ENCODE data around the gene FRMD4A.
"Not testable (repeated sequence)": the region's sequence is repeated elsewhere in the genome, so short reads cannot be mapped to it uniquely, and the experiment has no call there.

Gene FRMD4A

DNA sequence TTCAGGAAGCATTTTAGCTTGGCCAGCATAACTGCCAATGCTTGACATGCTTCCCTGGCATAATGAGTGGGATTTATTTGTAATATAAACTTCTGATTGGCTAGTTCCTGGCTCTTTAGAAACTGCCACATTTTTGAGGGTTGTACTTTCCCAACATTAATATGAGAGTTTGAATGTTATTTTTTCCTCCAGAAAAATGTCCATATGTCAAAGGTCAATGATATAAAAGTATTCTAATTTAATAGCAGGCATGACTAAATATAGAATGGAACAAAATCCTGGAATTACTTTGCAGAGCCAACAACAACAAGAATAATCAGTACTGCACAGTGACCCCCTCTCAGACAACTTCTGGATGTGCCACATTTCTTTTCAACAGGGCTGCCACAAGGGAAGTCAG, 391.3 kb downstream of the FRMD4A start:
- DNase-seq (ENCODE audit: insufficient read length) (no peak), FAIRE-seq (no peak)
- TF ChIP-seq POLR2A (IDR thresholded peaks at IDR 0.05; ENCODE audit: low read depth, low read length) (no peak), TAF1 (IDR thresholded peaks at IDR 0.05; ENCODE audit: borderline replicate concordance, low read depth, low read length) (no peak), POLR2AphosphoS5 (IDR thresholded peaks at IDR 0.05; ENCODE audit: low read depth, low read length) (no peak)

DNA sequence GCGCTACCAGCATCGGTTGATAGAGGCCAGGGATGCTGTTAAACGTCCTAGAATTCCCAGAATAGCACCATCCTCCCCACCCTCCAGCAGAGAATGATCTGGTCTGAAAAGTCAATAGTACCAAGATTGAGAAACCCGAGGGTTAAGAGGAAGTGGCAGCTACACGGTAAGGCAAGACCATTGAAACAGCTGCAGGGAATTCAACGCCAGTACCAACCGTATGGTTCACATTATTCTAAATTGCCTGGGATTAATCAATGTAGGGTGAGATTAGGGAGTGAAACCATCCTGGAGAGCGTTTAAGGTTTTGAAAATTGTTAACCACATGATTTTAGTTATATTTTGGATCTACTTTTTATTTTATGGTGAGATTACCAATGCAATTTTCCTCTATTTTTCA, 391.8 kb downstream of the FRMD4A start:
- FAIRE-seq: no peak
- DNase-seq (ENCODE audit: insufficient read length): no peak
- TF ChIP-seq POLR2AphosphoS5 (IDR thresholded peaks at IDR 0.05; ENCODE audit: low read depth, low read length): no peak
- TF ChIP-seq POLR2A (IDR thresholded peaks at IDR 0.05; ENCODE audit: low read depth, low read length): no peak
- no peak for TF ChIP-seq TAF1 (IDR thresholded peaks at IDR 0.05; ENCODE audit: borderline replicate concordance, low read depth, low read length)

DNA sequence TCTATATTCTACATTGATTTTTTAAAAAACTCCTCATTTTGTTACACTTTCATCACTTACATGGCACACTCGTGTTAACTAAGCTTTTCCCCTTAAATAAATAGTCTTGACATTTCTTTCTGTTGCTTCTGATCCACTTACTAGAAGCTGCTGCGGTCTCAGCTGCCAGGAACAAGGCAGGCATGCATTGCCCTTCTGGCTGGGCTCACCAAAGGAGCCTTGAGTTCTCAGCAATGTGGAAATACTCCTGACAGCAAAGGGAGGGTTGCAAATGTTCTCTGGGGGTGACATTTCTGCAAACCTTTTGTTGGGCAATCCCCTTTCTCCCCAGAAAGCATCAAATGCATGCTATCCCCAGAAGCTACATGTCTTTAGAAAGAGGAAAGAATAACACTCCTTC, 393.9 kb downstream of the FRMD4A start:
- DNase-seq (ENCODE audit: insufficient read length) (no peak), FAIRE-seq (no peak)
- TF ChIP-seq TAF1 (IDR thresholded peaks at IDR 0.05; ENCODE audit: borderline replicate concordance, low read depth, low read length): no peak
- TF ChIP-seq POLR2AphosphoS5 (IDR thresholded peaks at IDR 0.05; ENCODE audit: low read depth, low read length): no peak
- TF ChIP-seq POLR2A (IDR thresholded peaks at IDR 0.05; ENCODE audit: low read depth, low read length): no peak

DNA sequence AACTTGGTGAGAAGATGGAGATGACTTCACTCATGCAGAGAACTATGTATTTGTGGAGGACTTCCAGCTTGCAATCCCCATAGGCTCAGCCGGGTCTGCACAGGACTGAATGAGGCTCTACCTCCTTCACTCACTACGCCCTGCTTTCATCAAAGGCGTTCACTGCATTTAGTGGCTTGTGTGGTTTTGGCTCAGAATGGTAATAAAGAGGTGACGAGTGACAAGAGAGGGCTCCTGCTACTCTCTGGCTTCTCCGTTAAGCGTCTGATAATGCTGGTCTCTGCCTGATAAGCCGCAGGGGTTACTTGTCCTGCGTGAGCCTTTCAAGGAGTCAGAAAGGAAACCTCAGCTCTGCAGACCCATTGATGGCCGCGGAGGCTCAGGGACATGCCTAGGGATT, 400.6 kb downstream of the FRMD4A start:
- FAIRE-seq (no peak), DNase-seq (ENCODE audit: insufficient read length) (no peak)
- no peak for TF ChIP-seq POLR2AphosphoS5 (IDR thresholded peaks at IDR 0.05; ENCODE audit: low read depth, low read length)
- TF ChIP-seq POLR2A (IDR thresholded peaks at IDR 0.05; ENCODE audit: low read depth, low read length): no peak
- no peak for TF ChIP-seq TAF1 (IDR thresholded peaks at IDR 0.05; ENCODE audit: borderline replicate concordance, low read depth, low read length)

DNA sequence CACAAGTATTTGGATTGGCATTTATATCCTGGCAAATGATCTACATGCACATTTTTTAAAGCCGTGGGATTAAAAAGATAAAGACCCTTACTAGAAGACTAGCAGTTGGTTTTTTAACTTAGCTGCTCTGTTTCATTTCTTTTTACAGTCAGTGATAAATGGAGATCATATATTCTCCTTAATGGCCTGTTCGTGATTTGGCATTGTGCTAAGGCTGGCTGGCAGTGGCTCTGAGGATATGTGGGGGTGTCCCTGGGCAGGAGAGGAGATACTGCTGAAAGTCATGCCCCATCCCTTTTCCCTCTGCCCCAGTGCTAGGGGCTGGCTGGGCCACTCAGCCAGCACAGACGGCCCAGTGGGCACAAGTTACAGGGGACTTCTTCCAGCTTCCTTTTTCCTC, 402.3 kb downstream of the FRMD4A start:
- TF ChIP-seq POLR2AphosphoS5 (IDR thresholded peaks at IDR 0.05; ENCODE audit: low read depth, low read length): no peak
- TF ChIP-seq POLR2A (IDR thresholded peaks at IDR 0.05; ENCODE audit: low read depth, low read length): no peak
- TF ChIP-seq TAF1 (IDR thresholded peaks at IDR 0.05; ENCODE audit: borderline replicate concordance, low read depth, low read length): no peak
- no peak for FAIRE-seq

DNA sequence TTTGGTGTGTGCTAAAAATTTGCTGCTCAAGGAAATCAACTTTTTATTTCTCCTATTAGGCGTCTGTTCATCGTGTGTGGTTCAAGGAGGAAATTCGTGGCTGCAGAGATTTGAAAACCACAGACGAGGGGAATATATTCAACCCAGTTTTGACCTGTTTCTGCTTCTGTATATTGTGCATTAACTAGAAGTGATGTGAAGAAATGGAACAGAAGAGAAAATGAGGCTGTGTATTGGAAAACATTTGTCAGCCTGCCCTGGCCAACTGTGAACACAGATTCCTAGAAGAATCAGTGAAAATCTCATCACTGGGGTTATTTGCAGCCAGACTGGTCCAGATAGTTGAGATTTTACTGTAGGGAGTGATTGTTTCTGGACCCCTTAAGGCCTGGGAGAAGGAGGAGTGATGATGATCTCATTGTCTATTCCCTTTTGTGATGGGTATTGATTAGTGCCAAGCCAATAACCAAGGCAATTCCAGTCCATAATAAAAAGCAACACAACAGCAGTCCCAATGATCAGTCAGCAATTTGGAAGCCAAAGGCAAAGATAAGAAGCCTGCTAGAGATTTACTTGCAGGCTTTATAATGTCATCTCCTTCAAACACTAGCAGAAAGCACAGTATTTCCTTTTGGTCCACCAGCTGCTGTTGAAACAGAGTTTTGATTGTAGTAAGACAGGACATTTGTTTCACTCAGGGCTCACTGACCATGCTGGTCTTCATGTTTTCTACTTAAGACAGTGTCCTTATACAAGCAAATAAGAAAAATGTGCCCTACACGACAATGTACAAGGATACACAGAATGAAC, 404.5 kb downstream of the FRMD4A start:
- FAIRE-seq (no peak), DNase-seq (ENCODE audit: insufficient read length) (no peak)
- no peak for TF ChIP-seq POLR2A (IDR thresholded peaks at IDR 0.05; ENCODE audit: low read depth, low read length)
- TF ChIP-seq POLR2AphosphoS5 (IDR thresholded peaks at IDR 0.05; ENCODE audit: low read depth, low read length): no peak
- no peak for TF ChIP-seq TAF1 (IDR thresholded peaks at IDR 0.05; ENCODE audit: borderline replicate concordance, low read depth, low read length)

More for the DNA sequence above, 402.3 kb downstream of the FRMD4A start:
- DNase-seq (ENCODE audit: insufficient read length): no peak

DNA sequence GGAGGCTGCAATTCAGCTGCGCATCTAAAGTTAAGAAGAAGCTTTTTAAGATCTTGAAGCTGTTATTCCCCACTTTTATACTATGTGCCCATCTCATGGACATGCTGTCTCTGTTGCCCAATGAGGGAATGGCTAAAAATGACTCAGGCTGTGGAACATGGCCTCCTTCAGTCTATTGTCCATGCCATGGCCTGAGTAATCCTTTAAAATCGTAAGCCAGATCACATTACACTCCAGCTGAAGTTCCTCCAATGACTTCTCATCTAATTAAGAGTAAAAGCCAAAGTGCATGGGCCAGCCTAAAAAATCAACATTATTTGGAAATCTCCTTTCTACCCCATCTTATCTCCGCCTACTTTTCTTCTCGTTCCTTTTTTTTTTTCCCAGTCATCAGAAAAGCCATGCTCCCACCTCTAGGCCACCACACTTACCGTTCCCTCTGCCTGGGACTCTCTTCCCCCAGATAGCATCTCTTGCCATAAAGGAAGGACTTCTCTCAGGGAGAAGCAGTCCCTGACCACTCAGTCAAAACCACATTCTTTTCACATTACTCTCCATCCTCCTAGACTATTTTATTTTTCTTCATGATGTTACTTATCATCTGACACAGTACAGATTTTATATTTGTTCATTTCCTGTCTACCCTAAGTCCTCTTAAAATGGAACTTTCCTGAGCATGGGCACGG, 406.5 kb downstream of the FRMD4A start:
- DNase-seq (ENCODE audit: insufficient read length) (no peak), FAIRE-seq (no peak)
- no peak for TF ChIP-seq POLR2AphosphoS5 (IDR thresholded peaks at IDR 0.05; ENCODE audit: low read depth, low read length)
- no peak for TF ChIP-seq POLR2A (IDR thresholded peaks at IDR 0.05; ENCODE audit: low read depth, low read length)
- TF ChIP-seq TAF1 (IDR thresholded peaks at IDR 0.05; ENCODE audit: borderline replicate concordance, low read depth, low read length): no peak

DNA sequence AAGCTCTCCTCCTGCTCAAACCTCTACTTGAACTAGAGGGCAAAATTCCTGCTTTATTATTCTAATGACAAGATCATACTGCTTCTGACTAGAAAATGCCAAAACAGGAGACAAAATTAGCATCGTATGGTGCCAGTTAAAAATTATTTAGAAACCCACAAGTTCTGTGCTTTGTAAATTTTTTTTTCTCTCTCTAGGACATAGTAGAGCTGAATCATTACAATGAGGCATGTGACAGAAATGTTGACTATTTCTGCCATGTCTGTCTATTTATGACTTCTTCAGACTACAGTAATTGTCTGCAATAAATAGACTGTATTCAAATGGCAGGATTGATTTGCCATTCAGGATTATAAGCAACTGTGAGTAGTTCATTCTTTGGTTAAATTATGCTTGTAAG, 408.1 kb downstream of the FRMD4A start:
- no peak for FAIRE-seq
- no peak for DNase-seq (ENCODE audit: insufficient read length)
- TF ChIP-seq POLR2AphosphoS5 (IDR thresholded peaks at IDR 0.05; ENCODE audit: low read depth, low read length) (no peak), POLR2A (IDR thresholded peaks at IDR 0.05; ENCODE audit: low read depth, low read length) (no peak), TAF1 (IDR thresholded peaks at IDR 0.05; ENCODE audit: borderline replicate concordance, low read depth, low read length) (no peak)

DNA sequence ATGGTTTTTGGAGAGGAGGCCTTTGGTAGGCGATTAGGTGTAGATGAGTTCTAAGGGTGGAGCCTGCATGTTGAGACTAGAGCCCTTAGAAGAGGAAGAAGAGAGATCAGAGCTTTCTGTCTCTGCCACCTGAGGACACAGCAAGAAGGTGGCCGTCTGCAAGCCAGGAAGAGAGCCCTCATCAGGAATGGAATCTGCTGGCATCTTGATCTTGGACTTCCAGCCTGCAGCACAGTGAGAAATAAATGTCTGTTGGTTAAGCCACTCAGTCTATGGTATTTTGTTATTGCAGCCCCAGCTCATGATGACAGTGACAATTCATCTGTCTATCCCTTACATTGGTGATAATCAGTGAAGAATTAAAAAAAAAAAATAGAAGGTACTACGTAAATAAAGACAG, 408.8 kb downstream of the FRMD4A start:
- FAIRE-seq (no peak), DNase-seq (ENCODE audit: insufficient read length) (no peak)
- TF ChIP-seq POLR2A (IDR thresholded peaks at IDR 0.05; ENCODE audit: low read depth, low read length) (no peak), TAF1 (IDR thresholded peaks at IDR 0.05; ENCODE audit: borderline replicate concordance, low read depth, low read length) (no peak), POLR2AphosphoS5 (IDR thresholded peaks at IDR 0.05; ENCODE audit: low read depth, low read length) (no peak)

DNA sequence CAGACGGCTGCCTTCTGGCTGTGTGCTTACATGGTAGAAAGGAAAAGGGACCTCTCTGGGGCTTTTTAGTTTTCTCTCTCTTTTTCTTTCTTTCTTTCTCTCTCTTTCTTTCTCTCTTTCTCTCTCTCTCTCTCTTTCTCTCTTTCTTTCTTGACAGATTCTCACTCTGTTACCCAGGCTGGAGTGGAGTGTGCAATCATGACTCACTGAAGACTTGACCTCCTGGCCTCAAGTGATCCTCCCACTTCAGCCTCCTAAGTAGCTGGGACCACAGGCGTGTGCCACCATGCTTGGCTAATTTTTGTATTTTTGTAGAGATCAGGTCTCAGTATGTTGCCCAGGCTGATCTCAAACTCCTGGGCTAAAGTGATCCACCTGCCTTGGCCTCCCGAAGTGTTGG, 409.6 kb downstream of the FRMD4A start:
- not testable (repeated sequence) for FAIRE-seq; DNase-seq (ENCODE audit: insufficient read length)

DNA sequence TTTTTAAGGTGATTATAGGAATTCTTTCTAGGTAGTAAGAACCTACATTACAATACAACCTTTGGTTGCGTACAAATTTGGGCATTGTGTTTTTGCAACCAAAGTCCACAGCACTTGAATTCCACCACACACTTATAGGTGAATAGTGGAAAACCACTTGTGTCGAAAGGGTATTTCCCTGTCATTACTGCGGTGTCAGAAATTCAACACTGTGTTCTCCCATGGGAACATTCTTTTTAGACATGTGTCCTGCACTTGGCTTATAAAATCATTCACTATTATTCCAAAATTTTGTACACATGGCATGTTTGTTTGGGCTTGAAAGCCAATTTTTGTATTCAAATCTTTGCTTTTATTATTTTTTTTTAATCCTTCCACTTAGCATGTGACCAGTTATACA, 410.3 kb downstream of the FRMD4A start:
- no peak for DNase-seq (ENCODE audit: insufficient read length)
- TF ChIP-seq TAF1 (IDR thresholded peaks at IDR 0.05; ENCODE audit: borderline replicate concordance, low read depth, low read length): no peak
- TF ChIP-seq POLR2A (IDR thresholded peaks at IDR 0.05; ENCODE audit: low read depth, low read length): no peak
- no peak for TF ChIP-seq POLR2AphosphoS5 (IDR thresholded peaks at IDR 0.05; ENCODE audit: low read depth, low read length)
- no peak for FAIRE-seq

DNA sequence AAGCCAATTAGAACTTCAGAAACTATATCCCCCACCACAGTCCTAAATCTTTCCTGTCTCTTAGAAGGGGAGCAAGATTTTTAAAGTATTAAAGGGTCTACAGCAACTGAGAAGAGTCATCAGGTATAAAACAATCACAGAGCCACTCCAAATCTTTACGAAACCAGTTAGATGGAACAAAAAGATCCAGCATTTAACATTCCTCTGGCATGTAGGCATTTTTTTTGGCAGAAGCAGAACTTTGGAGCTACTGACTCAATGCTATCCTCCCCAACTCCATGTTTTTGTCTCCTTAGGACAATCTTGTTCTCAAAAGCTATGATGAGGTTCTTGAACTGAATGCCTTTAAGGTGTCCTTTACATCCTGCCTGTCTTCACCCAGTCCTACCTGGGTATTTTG, 410.7 kb downstream of the FRMD4A start:
- no peak for TF ChIP-seq TAF1 (IDR thresholded peaks at IDR 0.05; ENCODE audit: borderline replicate concordance, low read depth, low read length)
- no peak for TF ChIP-seq POLR2AphosphoS5 (IDR thresholded peaks at IDR 0.05; ENCODE audit: low read depth, low read length)
- no peak for TF ChIP-seq POLR2A (IDR thresholded peaks at IDR 0.05; ENCODE audit: low read depth, low read length)
- no peak for FAIRE-seq

More for the DNA sequence above, 410.7 kb downstream of the FRMD4A start:
- DNase-seq (ENCODE audit: insufficient read length): no peak

Data from GM12892 (cell line).